ENCODE data around the gene B3GAT1.

The B3GAT1 gene

GRCh38 chr11:134390706-134391569, 21.1 kb downstream of the B3GAT1 start:
- DNase-seq = no peak

- no peak for DNase-seq
Measured at GRCh38 chr11:134389464-134390180, 22.4 kb downstream of the B3GAT1 start.

- no peak for DNase-seq
Measured at GRCh38 chr11:134388590-134388989, 23.5 kb downstream of the B3GAT1 start.

GRCh38 chr11:134387501-134387900, 24.5 kb downstream of the B3GAT1 start:
- DNase-seq = no peak

GRCh38 chr11:134386945-134387344, 25.1 kb downstream of the B3GAT1 start:
- peak in 2 of 5 experiments; percentile 19 to 65 for DNase-seq

- DNase-seq = peak in 1 of 5 experiments; percentile 39
Measured at GRCh38 chr11:134385774-134386565, 26.1 kb downstream of the B3GAT1 start.

- DNase-seq = no peak
Measured at GRCh38 chr11:134385171-134385570, 26.9 kb downstream of the B3GAT1 start.

GRCh38 chr11:134384406-134384805, 27.6 kb downstream of the B3GAT1 start:
- no peak for DNase-seq

GRCh38 chr11:134383576-134384221, 28.3 kb downstream of the B3GAT1 start:
- DNase-seq = no peak

- DNase-seq = no peak
Measured at GRCh38 chr11:134382830-134383229, 29.2 kb downstream of the B3GAT1 start.

GRCh38 chr11:134382257-134382656, 29.8 kb downstream of the B3GAT1 start:
- no peak for DNase-seq

GRCh38 chr11:134380785-134381184, 31.3 kb downstream of the B3GAT1 start:
- no peak for DNase-seq

GRCh38 chr11:134380229-134380628, 31.8 kb downstream of the B3GAT1 start:
- DNase-seq = no peak

GRCh38 chr11:134379241-134379640, 32.8 kb downstream of the B3GAT1 start:
- DNase-seq = no peak

- no peak for DNase-seq
Measured at GRCh38 chr11:134377876-134378275, 34.2 kb downstream of the B3GAT1 start.

GRCh38 chr11:134376150-134376921, 35.7 kb downstream of the B3GAT1 start:
- DNase-seq = no peak

- no peak for DNase-seq
Measured at GRCh38 chr11:134374891-134375550, 37.0 kb downstream of the B3GAT1 start.

GRCh38 chr11:134374171-134374570, 37.9 kb downstream of the B3GAT1 start:
- DNase-seq = no peak

GRCh38 chr11:134373591-134374052, 38.4 kb downstream of the B3GAT1 start:
- no peak for DNase-seq

- no peak for DNase-seq
Measured at GRCh38 chr11:134372961-134373360, 39.1 kb downstream of the B3GAT1 start.

- no peak for DNase-seq
Measured at GRCh38 chr11:134372536-134372935, 39.5 kb downstream of the B3GAT1 start.
